IMR-90 (cell line): Measurements from ENCODE around the gene EGF. TPM values are rescaled to one million over a fixed set of nuclear protein-coding genes. Genes with fewer than 3 reads are reported as not detected.

ENCODE experiments used
- ATAC-seq: fragments of 200-7000 bp; cut with Tn5 transposase; 2 replicates; pipeline ENCODE4 v1.9.1; 2020; ENCODE audit warnings: low read depth, mild to moderate bottlenecking, moderate library complexity
- BruUV-seq: library from RNA; stranded (reverse); fragments of 400-500 nt; replicated peaks from 2 replicates; lab custom pipeline; 2021; lab: Mats Ljungman, UMichigan
- CTCF ChIA-PET: fragments of 300-600 bp; formaldehyde crosslinking; extraction: SDS; loops from one replicate; lab custom pipeline; 2021; ENCODE audit warnings: antibody characterized with exemption; lab: Yijun Ruan, JAX
- POLR2A ChIA-PET: fragments of 300-600 bp; sonication (Branson Sonifier 250); formaldehyde crosslinking; loops from one replicate; lab custom pipeline; 2022; ENCODE audit warnings: antibody characterized with exemption; ENCODE audit not compliant: unreplicated experiment; lab: Charles Lee
- DNase-seq: peaks from one replicate; pipeline ENCODE4 v3.0.0; 2013
- H2AFZ ChIP-seq: replicated peaks from 2 replicates; pipeline ENCODE3; 2013; ENCODE audit warnings: low read length, mild to moderate bottlenecking; ENCODE audit not compliant: poor library complexity
- H2AK5ac ChIP-seq: 2 replicates; pipeline ENCODE4 v1.6.1; 2013; ENCODE audit warnings: low read depth, low read length, inconsistent platforms
- H2AK9ac ChIP-seq: replicated peaks from 2 replicates; pipeline ENCODE3; 2013; ENCODE audit warnings: mild to moderate bottlenecking, low read depth, low read length, moderate library complexity; ENCODE audit not compliant: poor library complexity
- H2BK120ac ChIP-seq: 2 replicates; pipeline ENCODE4 v1.6.1; 2013; ENCODE audit warnings: low read depth, low read length, inconsistent platforms
- H2BK15ac ChIP-seq: 3 replicates; pipeline ENCODE4 v1.6.1; 2013; ENCODE audit warnings: low read depth, low read length, inconsistent platforms
- H2BK20ac ChIP-seq: 2 replicates; pipeline ENCODE4 v1.6.1; 2013; ENCODE audit warnings: low read depth, mild to moderate bottlenecking, inconsistent platforms, low read length, moderate library complexity
- H2BK5ac ChIP-seq: 2 replicates; pipeline ENCODE4 v1.6.1; 2013; ENCODE audit warnings: mild to moderate bottlenecking, low read depth, low read length, inconsistent platforms; ENCODE audit not compliant: poor library complexity, severe bottlenecking
- H3K14ac ChIP-seq: replicated peaks from 2 replicates; pipeline ENCODE4 v1.6.1; 2013; ENCODE audit warnings: low read depth, low read length, inconsistent platforms
- H3K18ac ChIP-seq: 2 replicates; pipeline ENCODE4 v1.6.1; 2013; ENCODE audit warnings: low read depth, low read length, control low read depth
- H3K23ac ChIP-seq: 2 replicates; pipeline ENCODE4 v1.6.1; 2013; ENCODE audit warnings: low read depth, low read length, inconsistent platforms
- H3K27ac ChIP-seq: 2 replicates; pipeline ENCODE4 v1.5.1; 2013; ENCODE audit warnings: mild to moderate bottlenecking, control low read depth, low read length; ENCODE audit not compliant: insufficient read depth
- H3K27me3 ChIP-seq: 2 replicates; pipeline ENCODE4 v1.6.1; 2013; ENCODE audit warnings: low read length; ENCODE audit not compliant: control insufficient read depth, insufficient read depth
- H3K36me3 ChIP-seq: 2 replicates; pipeline ENCODE4 v1.6.1; 2013; ENCODE audit warnings: low read length, mixed read lengths; ENCODE audit not compliant: control insufficient read depth, insufficient read depth
- H3K4ac ChIP-seq: 2 replicates; pipeline ENCODE4 v1.6.1; 2013; ENCODE audit warnings: low read depth, low read length, inconsistent platforms
- H3K4me1 ChIP-seq: 2 replicates; pipeline ENCODE4 v1.6.1; 2013; ENCODE audit warnings: low read length, mixed read lengths; ENCODE audit not compliant: control insufficient read depth, insufficient read depth
- H3K4me2 ChIP-seq: 2 replicates; pipeline ENCODE4 v1.6.1; 2013; ENCODE audit warnings: low read depth, mild to moderate bottlenecking, control low read depth, low read length, moderate library complexity
- H3K4me3 ChIP-seq: 2 replicates; pipeline ENCODE4 v1.5.1; 2013; ENCODE audit warnings: low read depth, mild to moderate bottlenecking, control low read depth, low read length, moderate library complexity; ENCODE audit not compliant: insufficient read depth
- H3K56ac ChIP-seq: 2 replicates; pipeline ENCODE4 v1.6.1; 2013; ENCODE audit warnings: low read length, inconsistent platforms; ENCODE audit not compliant: insufficient read depth; ENCODE audit errors: extremely low read depth
- H3K79me1 ChIP-seq, 2 experiments: 2 replicates each; pipeline ENCODE4 v1.6.1; 2013; ENCODE audit warnings: low read length in 2 of 2, inconsistent platforms in 1 of 2, low read depth in 1 of 2
- H3K9ac ChIP-seq: 2 replicates; pipeline ENCODE4 v1.6.1; 2013; ENCODE audit warnings: low read depth, low read length, control low read depth
- H3K9me1 ChIP-seq: 2 replicates; pipeline ENCODE4 v1.6.1; 2013; ENCODE audit warnings: low read length, inconsistent platforms; ENCODE audit not compliant: insufficient read depth
- H3K9me3 ChIP-seq: 2 replicates; pipeline ENCODE4 v1.6.1; 2013; ENCODE audit warnings: low read length; ENCODE audit not compliant: control insufficient read depth, insufficient read depth
- H4K20me1 ChIP-seq: 2 replicates; pipeline ENCODE4 v1.6.1; 2013; ENCODE audit warnings: low read length, inconsistent platforms; ENCODE audit not compliant: insufficient read depth
- H4K5ac ChIP-seq: 2 replicates; pipeline ENCODE4 v1.6.1; 2013; ENCODE audit warnings: mild to moderate bottlenecking, low read depth, low read length, control low read depth
- H4K8ac ChIP-seq, 2 experiments: 2 replicates each; pipeline ENCODE4 v1.6.1; 2013; ENCODE audit warnings: low read depth in 2 of 2, low read length in 2 of 2, control low read depth in 1 of 2, inconsistent platforms in 1 of 2
- H4K91ac ChIP-seq: 2 replicates; pipeline ENCODE4 v1.6.1; 2013; ENCODE audit warnings: low read depth, low read length, inconsistent platforms; ENCODE audit not compliant: insufficient read depth
- BHLHE40 ChIP-seq: fragments of 150-350 bp; IDR thresholded peaks from 2 replicates; pipeline ENCODE4 v1.6.1; 2016; ENCODE audit warnings: mild to moderate bottlenecking, low read depth, low read length
- CEBPB ChIP-seq: IDR thresholded peaks from 2 replicates; pipeline ENCODE4 v1.6.1; 2012; ENCODE audit warnings: low read depth, low read length, improper control_type of control experiment
- CHD1 ChIP-seq: IDR thresholded peaks from 2 replicates; pipeline ENCODE4 v1.6.1; 2012; ENCODE audit warnings: low read depth, low read length, improper control_type of control experiment
- MAFK ChIP-seq: IDR thresholded peaks from 2 replicates; pipeline ENCODE4 v1.6.1; 2012; ENCODE audit warnings: low read depth, low read length, improper control_type of control experiment
- MAZ ChIP-seq: IDR thresholded peaks from 2 replicates; pipeline ENCODE4 v1.6.1; 2012; ENCODE audit warnings: low read depth, mild to moderate bottlenecking, low read length, improper control_type of control experiment, moderate library complexity, borderline replicate concordance
- MXI1 ChIP-seq: IDR thresholded peaks from 2 replicates; pipeline ENCODE4 v1.6.1; 2012; ENCODE audit warnings: low read depth, mild to moderate bottlenecking, low read length, moderate library complexity, borderline replicate concordance
- NFE2L2 ChIP-seq: fragments of 150-350 bp; IDR thresholded peaks from 2 replicates; pipeline ENCODE4 v1.6.1; 2016; ENCODE audit warnings: low read depth, mild to moderate bottlenecking, low read length
- RAD21 ChIP-seq: IDR thresholded peaks from 2 replicates; pipeline ENCODE4 v1.6.1; 2012; ENCODE audit warnings: low read length, improper control_type of control experiment
- SMC3 ChIP-seq: fragments of 150-350 bp; IDR thresholded peaks from 2 replicates; pipeline ENCODE4 v1.6.1; 2016; ENCODE audit warnings: low read depth, mild to moderate bottlenecking, antibody characterized with exemption, low read length, moderate library complexity
- WGBS, 2 experiments: methylation state at CpG; one replicate each; pipeline versions ENCODE4 v1.1.5 to v1.1.7; 2013; ENCODE audit warnings: missing lambda C conversion rate in 2 of 2; ENCODE audit not compliant: insufficient read length in 1 of 2; ENCODE audit errors: extremely low coverage in 2 of 2; 5-methylcytosine and 5-hydroxymethylcytosine counted together
- dilution Hi-C: fragments of 300-500 bp; cut with HindIII; formaldehyde crosslinking; loops from one replicate; pipeline ENCODE4 v1.14.3; 2018; ENCODE audit warnings: low sequenced_read_pairs; ENCODE audit not compliant: unreplicated experiment
- in situ Hi-C: fragments of 300-500 bp; cut with MboI; formaldehyde crosslinking; loops from 3 replicates; pipeline ENCODE4 v1.14.3; 2019; ENCODE audit warnings: low sequenced_read_pairs, inconsistent platforms, mixed read lengths
- intact Hi-C: fragments of 100-400 bp; cut with micrococcal nuclease; formaldehyde crosslinking; loops from 2 replicates; pipeline ENCODE4 v1.10.0; 2022
- polyA plus RNA-seq, 3 experiments: library from polyadenylated mRNA; depleted of rRNA; stranded (reverse); fragments of >200 nt; gene quantifications; 2 replicates each; pipeline ENCODE4 v1.2.3, GENCODE V29; 2012; ENCODE audit warnings: low replicate concordance in 1 of 3
- total RNA-seq: library from RNA; depleted of rRNA; stranded (reverse); fragments of >200 nt; gene quantifications from 2 replicates; pipeline ENCODE4 v1.2.3, GENCODE V29; 2012
- TF ChIP-seq, protein P1 (sequence below): fragments of 150-350 bp; IDR thresholded peaks from 2 replicates; pipeline ENCODE4 v1.6.1; 2016; ENCODE audit warnings: low read depth, mild to moderate bottlenecking, low read length, moderate library complexity, borderline replicate concordance
- TF ChIP-seq, protein P2 (sequence below): conservative IDR thresholded peaks from 2 replicates; pipeline ENCODE4 v1.5.1; 2012; ENCODE audit warnings: mild to moderate bottlenecking, low read depth, low read length, improper control_type of control experiment

Gene EGF
- total and polyA plus RNA-seq, 2 of the 4 experiments (the other 2 are of a cell fraction): 1.7 to 2.2 TPM

DNA sequence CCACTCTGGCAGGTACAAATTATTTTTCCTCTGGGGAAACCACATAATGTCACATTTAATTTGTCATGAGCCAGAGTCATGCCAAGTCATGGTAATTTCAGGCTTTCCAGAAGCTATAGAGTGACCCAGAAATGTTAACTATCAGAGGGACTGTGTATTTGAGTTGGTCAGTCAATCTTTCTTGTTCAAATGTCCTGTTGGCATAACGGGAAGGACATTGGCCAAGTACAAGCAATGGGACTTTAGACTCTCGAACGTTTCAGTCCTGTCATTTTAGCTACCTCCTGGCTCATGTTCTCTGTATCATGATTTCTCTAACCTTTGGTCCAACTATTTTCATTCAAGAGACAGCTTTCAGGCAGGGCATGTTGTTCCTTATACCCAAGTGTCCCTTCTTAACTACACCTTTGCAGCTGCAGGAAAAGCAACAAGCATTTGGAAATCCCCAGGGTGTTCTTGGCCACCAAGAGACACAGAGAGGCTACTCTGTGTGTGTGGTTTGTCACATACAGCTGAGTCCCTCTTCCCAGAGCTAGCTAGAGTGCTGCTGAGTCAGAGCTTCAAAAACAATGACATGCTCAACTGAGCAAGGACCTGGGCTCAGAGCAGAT is 142.6 kb downstream of the EGF start:
- H3K18ac ChIP-seq: no peak overlapping the region
- H4K5ac ChIP-seq: 0 out of 2 replicates have a peak overlapping the region, but pooled peaks have one; percentile 2
- H3K79me1 ChIP-seq: no peaks in the 10 kb centered on the region
- ATAC-seq (peak; percentile 74), DNase-seq (peak; percentile 28)
- H4K8ac ChIP-seq: no peak overlapping the region
- peaks cover 7% of the 10 kb centered on the region; the same call in 1 of the 2 replicates for H3K4me1 ChIP-seq
- no peaks in the 10 kb centered on the region for H4K20me1 ChIP-seq
- H3K23ac ChIP-seq: no peak overlapping the region
- H2BK120ac ChIP-seq: no peak overlapping the region
- no peak overlapping the region for H3K4me3 ChIP-seq
- POLR2A ChIA-PET: no interaction called here
- no peak overlapping the region for H2AK9ac ChIP-seq
- H2BK5ac ChIP-seq: no peak overlapping the region
- peaks cover 3% of the 10 kb centered on the region for H3K36me3 ChIP-seq
- no peak for TF ChIP-seq MAFK
- TF ChIP-seq, protein P1, sequence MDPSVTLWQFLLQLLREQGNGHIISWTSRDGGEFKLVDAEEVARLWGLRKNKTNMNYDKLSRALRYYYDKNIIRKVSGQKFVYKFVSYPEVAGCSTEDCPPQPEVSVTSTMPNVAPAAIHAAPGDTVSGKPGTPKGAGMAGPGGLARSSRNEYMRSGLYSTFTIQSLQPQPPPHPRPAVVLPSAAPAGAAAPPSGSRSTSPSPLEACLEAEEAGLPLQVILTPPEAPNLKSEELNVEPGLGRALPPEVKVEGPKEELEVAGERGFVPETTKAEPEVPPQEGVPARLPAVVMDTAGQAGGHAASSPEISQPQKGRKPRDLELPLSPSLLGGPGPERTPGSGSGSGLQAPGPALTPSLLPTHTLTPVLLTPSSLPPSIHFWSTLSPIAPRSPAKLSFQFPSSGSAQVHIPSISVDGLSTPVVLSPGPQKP: no peak
- TF ChIP-seq, protein P2, sequence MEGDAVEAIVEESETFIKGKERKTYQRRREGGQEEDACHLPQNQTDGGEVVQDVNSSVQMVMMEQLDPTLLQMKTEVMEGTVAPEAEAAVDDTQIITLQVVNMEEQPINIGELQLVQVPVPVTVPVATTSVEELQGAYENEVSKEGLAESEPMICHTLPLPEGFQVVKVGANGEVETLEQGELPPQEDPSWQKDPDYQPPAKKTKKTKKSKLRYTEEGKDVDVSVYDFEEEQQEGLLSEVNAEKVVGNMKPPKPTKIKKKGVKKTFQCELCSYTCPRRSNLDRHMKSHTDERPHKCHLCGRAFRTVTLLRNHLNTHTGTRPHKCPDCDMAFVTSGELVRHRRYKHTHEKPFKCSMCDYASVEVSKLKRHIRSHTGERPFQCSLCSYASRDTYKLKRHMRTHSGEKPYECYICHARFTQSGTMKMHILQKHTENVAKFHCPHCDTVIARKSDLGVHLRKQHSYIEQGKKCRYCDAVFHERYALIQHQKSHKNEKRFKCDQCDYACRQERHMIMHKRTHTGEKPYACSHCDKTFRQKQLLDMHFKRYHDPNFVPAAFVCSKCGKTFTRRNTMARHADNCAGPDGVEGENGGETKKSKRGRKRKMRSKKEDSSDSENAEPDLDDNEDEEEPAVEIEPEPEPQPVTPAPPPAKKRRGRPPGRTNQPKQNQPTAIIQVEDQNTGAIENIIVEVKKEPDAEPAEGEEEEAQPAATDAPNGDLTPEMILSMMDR: no peak
- TF ChIP-seq BHLHE40: no peak
- TF ChIP-seq CEBPB: no peak
- no peak for TF ChIP-seq RAD21
- no peak for TF ChIP-seq NFE2L2
- TF ChIP-seq CHD1: no peak
- no peak for TF ChIP-seq SMC3
- no peak for TF ChIP-seq MXI1
- no peak for TF ChIP-seq MAZ
- no peak overlapping the region for H2AFZ ChIP-seq
- WGBS, 2 experiments: no CpG with 5 or more reads among the region's 3 CpGs
- no peak overlapping the region for H3K56ac ChIP-seq
- in situ Hi-C loops (no loop called here), dilution Hi-C loops (no loop called here), intact Hi-C loops (no loop called here)
- H3K4ac ChIP-seq: no peak overlapping the region
- no peak overlapping the region for H2AK5ac ChIP-seq
- no peak overlapping the region for H4K91ac ChIP-seq
- CTCF ChIA-PET: interaction anchor here (0.7 to 1.0 kb wide), 2 partner anchors 41 to 454 kb away, joined by 3 read pairs; no protein-coding TSS in a partner anchor
- H3K9me1 ChIP-seq: no peaks in the 10 kb centered on the region
- peak overlapping the region; percentile 17; the same call in 1 of the 2 replicates for H3K27ac ChIP-seq
- no peak overlapping the region for H3K4me2 ChIP-seq
- no peaks in the 10 kb centered on the region for H3K27me3 ChIP-seq
- H3K14ac ChIP-seq: no peak overlapping the region
- BruUV-seq: no TSS peak
- no peak overlapping the region for H2BK20ac ChIP-seq
- H3K9ac ChIP-seq: no peak overlapping the region
- H3K9me3 ChIP-seq: no peaks in the 10 kb centered on the region
- H2BK15ac ChIP-seq: no peak overlapping the region
